Measurements from ENCODE around the gene TTLL11. TPM values are rescaled to one million over a fixed set of nuclear protein-coding genes. Genes with fewer than 3 reads are reported as not detected.

Gene TTLL11
- total RNA-seq, 1 donor from 2014 or later: 3.6 TPM

GRCh38 chr9:121823451-121824169 lies 269.5 kb downstream of the TTLL11 start:
- ChIA-PET CTCF (no interaction called here), POLR2A (no interaction called here)
- Mint-ChIP-seq H3K27me3 (peaks cover 4% of the 10 kb centered on the region), H3K9me3 (no peaks in the 10 kb centered on the region), H3K4me1 (peaks cover 10% of the 10 kb centered on the region), H3K36me3 (ENCODE audit: low read depth) (no peaks in the 10 kb centered on the region), H3K4me3 (no peak overlapping the region), H3K27ac (no peak overlapping the region)
- intact Hi-C loops (cut with micrococcal nuclease): no loop called here
- TF ChIP-seq CTCF (IDR thresholded peaks at IDR 0.05): no peak
- no peak for DNase-seq
- ATAC-seq (ENCODE audit: low read depth): no peak

DNA sequence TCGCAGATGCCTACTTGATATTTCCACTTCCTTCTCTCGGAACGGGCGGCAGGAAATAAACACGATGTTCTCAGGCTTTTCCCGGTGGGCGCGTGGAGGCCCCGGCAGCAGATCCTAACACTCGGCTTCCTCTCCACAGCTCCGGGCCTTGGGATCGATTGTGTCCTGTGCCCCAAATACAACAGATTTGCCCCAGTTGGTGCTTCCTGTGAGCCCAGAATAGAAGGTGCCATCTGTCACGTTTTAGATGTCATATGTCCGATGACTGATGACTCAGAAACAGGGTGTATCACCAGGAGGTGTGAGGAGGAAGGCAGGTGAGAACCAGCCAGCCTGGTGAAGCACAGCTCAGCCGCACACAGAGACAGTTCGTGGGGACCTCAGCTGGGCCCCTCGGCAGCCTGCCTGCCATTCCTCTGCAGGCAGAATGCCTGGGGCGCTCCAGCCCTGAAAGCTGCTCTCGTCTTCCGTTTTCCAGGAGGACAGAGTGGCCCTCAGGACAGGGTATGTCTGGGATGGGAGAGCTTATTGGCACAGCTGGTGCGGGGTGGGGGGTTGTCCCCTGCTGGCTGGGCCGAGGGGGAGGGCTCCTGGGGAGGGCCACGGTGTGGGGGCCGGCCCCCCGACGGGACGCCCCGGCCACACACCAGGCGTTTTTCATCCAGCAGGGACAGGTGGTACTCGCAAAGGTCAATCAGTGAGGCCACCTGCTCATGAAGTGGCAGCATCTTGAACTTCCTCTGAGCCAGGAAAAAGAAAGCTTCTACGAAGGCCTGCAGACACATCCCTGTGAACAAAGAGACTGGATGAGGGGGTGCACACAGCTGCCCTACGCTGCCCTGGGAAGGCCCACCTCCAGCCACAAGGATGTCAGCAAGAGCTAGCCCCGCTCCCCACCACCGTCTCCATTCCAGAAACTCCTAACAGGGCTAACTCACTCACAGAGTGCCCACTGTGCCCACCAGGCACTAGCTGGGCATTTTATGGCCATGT lies 270.7 kb downstream of the TTLL11 start:
- POLR2A ChIA-PET: no interaction called here
- H3K4me3 Mint-ChIP-seq: no peak overlapping the region
- no peak for ATAC-seq (ENCODE audit: low read depth)
- H3K9me3 Mint-ChIP-seq: no peaks in the 10 kb centered on the region
- intact Hi-C loops (cut with micrococcal nuclease): no loop called here
- TF ChIP-seq CTCF (IDR thresholded peaks at IDR 0.05): no peak
- DNase-seq: no peak
- no peaks in the 10 kb centered on the region for H3K36me3 Mint-ChIP-seq (ENCODE audit: low read depth)
- CTCF ChIA-PET: no interaction called here
- peaks cover 10% of the 10 kb centered on the region for H3K4me1 Mint-ChIP-seq
- H3K27ac Mint-ChIP-seq: no peak overlapping the region
- peaks cover 7% of the 10 kb centered on the region for H3K27me3 Mint-ChIP-seq

DNA sequence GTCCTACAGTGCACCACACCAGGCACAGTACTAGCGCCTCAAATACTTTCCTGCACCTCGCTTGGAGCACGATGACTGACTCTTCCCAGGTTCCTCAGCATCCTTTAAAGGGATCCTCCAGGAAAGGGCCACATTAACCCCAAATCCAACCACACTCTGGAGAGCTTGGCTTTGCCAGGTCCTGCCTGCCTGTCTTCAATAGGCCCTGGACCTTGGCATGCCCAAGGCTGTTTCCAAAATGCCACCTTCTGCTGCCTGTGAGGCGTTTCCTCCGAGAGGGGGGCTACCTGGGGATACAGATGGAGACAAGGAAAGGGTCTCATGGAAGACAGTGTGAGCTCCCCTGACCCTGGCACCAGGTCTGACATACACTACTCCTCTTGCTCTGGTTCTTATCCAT lies 271.8 kb downstream of the TTLL11 start:
- ChIA-PET POLR2A (no interaction called here), CTCF (no interaction called here)
- H3K27me3 Mint-ChIP-seq: peaks cover 7% of the 10 kb centered on the region
- DNase-seq (no peak), ATAC-seq (ENCODE audit: low read depth) (no peak)
- no peak overlapping the region for H3K27ac Mint-ChIP-seq
- no peak for TF ChIP-seq CTCF (IDR thresholded peaks at IDR 0.05)
- no peaks in the 10 kb centered on the region for H3K9me3 Mint-ChIP-seq
- H3K4me1 Mint-ChIP-seq: peaks cover 10% of the 10 kb centered on the region
- H3K4me3 Mint-ChIP-seq: no peak overlapping the region
- no peaks in the 10 kb centered on the region for H3K36me3 Mint-ChIP-seq (ENCODE audit: low read depth)
- intact Hi-C loops (cut with micrococcal nuclease): no loop called here

- Mint-ChIP-seq H3K9me3 (no peaks in the 10 kb centered on the region), H3K27me3 (peaks cover 7% of the 10 kb centered on the region), H3K4me3 (no peak overlapping the region), H3K4me1 (peaks cover 10% of the 10 kb centered on the region), H3K27ac (no peak overlapping the region), H3K36me3 (ENCODE audit: low read depth) (no peaks in the 10 kb centered on the region)
- ChIA-PET CTCF (no interaction called here), POLR2A (no interaction called here)
- no peak for ATAC-seq (ENCODE audit: low read depth)
- DNase-seq: no peak
- intact Hi-C loops (cut with micrococcal nuclease): no loop called here
- TF ChIP-seq CTCF (IDR thresholded peaks at IDR 0.05): no peak
Observed at GRCh38 chr9:121820286-121821005, 272.7 kb downstream of the TTLL11 start.

All from activated B cell treated with CpG ODN at 0.5 μM for 24 hours (primary cell).